ENCODE data around the gene DDIT3. TPM values are rescaled to one million over a fixed set of nuclear protein-coding genes. Genes with fewer than 3 reads are reported as not detected.

The DDIT3 gene
- total RNA-seq, 2 donors from 2014 or later: 9.9 to 12.4 TPM

GRCh38 chr12:57524814-57525614 lies 4.7 kb upstream of the DDIT3 start:
- Histone ChIP-seq H3K4me3 (ENCODE audit: low read length) (peak overlapping the region; percentile 98), H3K27ac (ENCODE audit: low read depth, low read length) (no peak overlapping the region), H3K9ac (ENCODE audit: extremely low read depth, low read length, poor library complexity, severe bottlenecking) (no peak overlapping the region), H3K36me3 (ENCODE audit: control insufficient read depth, insufficient read depth, low read length) (peaks cover 57% of the 10 kb centered on the region), H3K27me3 (ENCODE audit: control insufficient read depth, insufficient read depth, low read length, poor library complexity, severe bottlenecking) (no peaks in the 10 kb centered on the region), H3K9me3 (ENCODE audit: control insufficient read depth, low read length) (no peaks in the 10 kb centered on the region), H3K4me1 (ENCODE audit: control insufficient read depth, insufficient read depth, low read length) (peaks cover 3% of the 10 kb centered on the region)
- peaks cover 23% of the 10 kb centered on the region for H3K4me1 Mint-ChIP-seq
- no peak overlapping the region for H3K27ac Mint-ChIP-seq
- no peak for DNase-seq
- no peaks in the 10 kb centered on the region for H3K27me3 Mint-ChIP-seq (ENCODE audit: insufficient read depth)
- no peaks in the 10 kb centered on the region for H3K9me3 Mint-ChIP-seq
- 89 to 94% methylated on average over 3 to 11 of the region's 11 CpGs for WGBS, 2 experiments (ENCODE audit: insufficient coverage in 1 of 2, insufficient read length in 1 of 2)
- H3K4me3 Mint-ChIP-seq: peak overlapping the region; percentile 93
- H3K36me3 Mint-ChIP-seq (ENCODE audit: low read depth): peaks cover 30% of the 10 kb centered on the region
- no peak for TF ChIP-seq CTCF (conservative IDR thresholded peaks at IDR 0.05)

- Mint-ChIP-seq H3K9me3 (no peaks in the 10 kb centered on the region), H3K36me3 (ENCODE audit: low read depth) (peaks cover 27% of the 10 kb centered on the region), H3K4me1 (peaks cover 28% of the 10 kb centered on the region), H3K4me3 (peak overlapping the region; percentile 93), H3K27me3 (ENCODE audit: insufficient read depth) (no peaks in the 10 kb centered on the region), H3K27ac (peak overlapping the region; percentile 90)
- peak overlapping the region; percentile 98 for H3K4me3 ChIP-seq (ENCODE audit: low read length)
- WGBS, 2 experiments (ENCODE audit: insufficient coverage in 1 of 2, insufficient read length in 1 of 2): 83 to 86% methylated on average over 9 to 14 of the region's 14 CpGs
- peak overlapping the region; percentile 71 for H3K9ac ChIP-seq (ENCODE audit: extremely low read depth, low read length, poor library complexity, severe bottlenecking)
- H3K36me3 ChIP-seq (ENCODE audit: control insufficient read depth, insufficient read depth, low read length): peaks cover 54% of the 10 kb centered on the region
- peak; percentile 51 for DNase-seq
- no peaks in the 10 kb centered on the region for H3K27me3 ChIP-seq (ENCODE audit: control insufficient read depth, insufficient read depth, low read length, poor library complexity, severe bottlenecking)
- H3K9me3 ChIP-seq (ENCODE audit: control insufficient read depth, low read length): no peaks in the 10 kb centered on the region
- TF ChIP-seq CTCF (conservative IDR thresholded peaks at IDR 0.05): no peak
- H3K27ac ChIP-seq (ENCODE audit: low read depth, low read length): no peak overlapping the region
- H3K4me1 ChIP-seq (ENCODE audit: control insufficient read depth, insufficient read depth, low read length): peaks cover 3% of the 10 kb centered on the region
These were observed 3.6 kb upstream of the DDIT3 start for GRCh38 chr12:57523706-57524614.

- H3K4me3 Mint-ChIP-seq: peak overlapping the region; percentile 93
- Histone ChIP-seq H3K27ac (ENCODE audit: low read depth, low read length) (peak overlapping the region; percentile 48), H3K4me3 (ENCODE audit: low read length) (peak overlapping the region; percentile 98), H3K36me3 (ENCODE audit: control insufficient read depth, insufficient read depth, low read length) (peaks cover 53% of the 10 kb centered on the region), H3K9me3 (ENCODE audit: control insufficient read depth, low read length) (no peaks in the 10 kb centered on the region), H3K9ac (ENCODE audit: extremely low read depth, low read length, poor library complexity, severe bottlenecking) (peak overlapping the region; percentile 71), H3K4me1 (ENCODE audit: control insufficient read depth, insufficient read depth, low read length) (peaks cover 3% of the 10 kb centered on the region), H3K27me3 (ENCODE audit: control insufficient read depth, insufficient read depth, low read length, poor library complexity, severe bottlenecking) (no peaks in the 10 kb centered on the region)
- H3K27me3 Mint-ChIP-seq (ENCODE audit: insufficient read depth): no peaks in the 10 kb centered on the region
- peaks cover 27% of the 10 kb centered on the region for H3K36me3 Mint-ChIP-seq (ENCODE audit: low read depth)
- H3K9me3 Mint-ChIP-seq: no peaks in the 10 kb centered on the region
- WGBS, 2 experiments (ENCODE audit: insufficient coverage in 1 of 2, insufficient read length in 1 of 2): 2 to 5% methylated on average over 4 to 15 of the region's 38 CpGs
- peak; percentile 88 for DNase-seq
- no peak for TF ChIP-seq CTCF (conservative IDR thresholded peaks at IDR 0.05)
- peak overlapping the region; percentile 90 for H3K27ac Mint-ChIP-seq
- H3K4me1 Mint-ChIP-seq: peaks cover 35% of the 10 kb centered on the region
These were observed 2.8 kb upstream of the DDIT3 start for GRCh38 chr12:57522887-57523705.

All from endodermal cell (in vitro differentiated cells).